H54 (cell line): ENCODE results near the gene POLR2B.

ENCODE experiments used
- DNase-seq: peaks from one replicate; pipeline ENCODE4 v3.0.0; 2011; ENCODE audit warnings: low spot score, mixed read lengths; ENCODE audit not compliant: insufficient read length
- FAIRE-seq: peaks from 3 replicates; lab custom pipeline; 2011; peaks lifted over from hg19 to GRCh38; lab: Jason Lieb, UNC
- POLR2A ChIP-seq: IDR thresholded peaks from 2 replicates; pipeline ENCODE4 v1.6.1; 2011; ENCODE audit warnings: low read depth, mild to moderate bottlenecking, low read length

The POLR2B gene

GRCh38 chr4:57071326-57071725, 92.6 kb downstream of the POLR2B start:
- no peak for TF ChIP-seq POLR2A
- no peak for FAIRE-seq

GRCh38 chr4:57073559-57073958, 94.9 kb downstream of the POLR2B start:
- DNase-seq (no peak), FAIRE-seq (no peak)
- no peak for TF ChIP-seq POLR2A

More at GRCh38 chr4:57071326-57071725, 92.6 kb downstream of the POLR2B start:
- DNase-seq, result no peak

- DNase-seq (no peak), FAIRE-seq (no peak)
- TF ChIP-seq POLR2A, result no peak
Measured at GRCh38 chr4:57074744-57075143, 96.0 kb downstream of the POLR2B start.

- FAIRE-seq (no peak), DNase-seq (no peak)
- TF ChIP-seq POLR2A, result no peak
Measured at GRCh38 chr4:57075367-57075766, 96.7 kb downstream of the POLR2B start.

- FAIRE-seq, result no peak
- no peak for DNase-seq
- no peak for TF ChIP-seq POLR2A
Measured at GRCh38 chr4:57076646-57077045, 98.0 kb downstream of the POLR2B start.

GRCh38 chr4:57077550-57078343, 99.1 kb downstream of the POLR2B start:
- TF ChIP-seq POLR2A, result no peak
- FAIRE-seq, result no peak
- no peak for DNase-seq

GRCh38 chr4:57078685-57079521, 100.2 kb downstream of the POLR2B start:
- FAIRE-seq, result no peak
- no peak for TF ChIP-seq POLR2A
- no peak for DNase-seq
